NB4 (cell line): ENCODE measurements around the gene COPS7B.

Experiments
- CTCF ChIP-seq: IDR thresholded peaks from one replicate; pipeline ENCODE4 v1.5.1; 2012; ENCODE audit warnings: low read depth, low read length
- MYC ChIP-seq: IDR thresholded peaks from 2 replicates; pipeline ENCODE4 v1.6.1; 2011; ENCODE audit warnings: low read depth, low read length
- POLR2A ChIP-seq: IDR thresholded peaks from 2 replicates; pipeline ENCODE4 v1.6.1; 2011; ENCODE audit warnings: mild to moderate bottlenecking; ENCODE audit not compliant: insufficient read length; ENCODE audit errors: extremely low read depth

- TF ChIP-seq CTCF: no peak
- no peak for TF ChIP-seq POLR2A
- TF ChIP-seq MYC: no peak
Measured at GRCh38 chr2:231821908-231822307, 35.7 kb downstream of the COPS7B start.
